HG03039 (cell line): ENCODE data around the gene PLEKHO2.

Experiments used
- ATAC-seq: cut with Tn5 transposase; IDR thresholded peaks from one replicate; pipeline ENCODE4 v1.9.1; 2021; ENCODE audit warnings: mild to moderate bottlenecking, moderate library complexity; ENCODE audit not compliant: unreplicated experiment

The PLEKHO2 gene

GRCh38 chr15:64891561-64891960 is 49.8 kb downstream of the PLEKHO2 start:
- no peak for ATAC-seq

- ATAC-seq = no peak
Observed at GRCh38 chr15:64892847-64893403, 51.2 kb downstream of the PLEKHO2 start.

- ATAC-seq = peak; percentile 64
Observed at GRCh38 chr15:64893481-64894394, 52.0 kb downstream of the PLEKHO2 start.

- ATAC-seq = peak; percentile 32
Observed at GRCh38 chr15:64894395-64895056, 52.8 kb downstream of the PLEKHO2 start.

- no peak for ATAC-seq
Observed at GRCh38 chr15:64895285-64896065, 53.8 kb downstream of the PLEKHO2 start.

- no peak for ATAC-seq
Observed at GRCh38 chr15:64896371-64897069, 54.8 kb downstream of the PLEKHO2 start.

DNA sequence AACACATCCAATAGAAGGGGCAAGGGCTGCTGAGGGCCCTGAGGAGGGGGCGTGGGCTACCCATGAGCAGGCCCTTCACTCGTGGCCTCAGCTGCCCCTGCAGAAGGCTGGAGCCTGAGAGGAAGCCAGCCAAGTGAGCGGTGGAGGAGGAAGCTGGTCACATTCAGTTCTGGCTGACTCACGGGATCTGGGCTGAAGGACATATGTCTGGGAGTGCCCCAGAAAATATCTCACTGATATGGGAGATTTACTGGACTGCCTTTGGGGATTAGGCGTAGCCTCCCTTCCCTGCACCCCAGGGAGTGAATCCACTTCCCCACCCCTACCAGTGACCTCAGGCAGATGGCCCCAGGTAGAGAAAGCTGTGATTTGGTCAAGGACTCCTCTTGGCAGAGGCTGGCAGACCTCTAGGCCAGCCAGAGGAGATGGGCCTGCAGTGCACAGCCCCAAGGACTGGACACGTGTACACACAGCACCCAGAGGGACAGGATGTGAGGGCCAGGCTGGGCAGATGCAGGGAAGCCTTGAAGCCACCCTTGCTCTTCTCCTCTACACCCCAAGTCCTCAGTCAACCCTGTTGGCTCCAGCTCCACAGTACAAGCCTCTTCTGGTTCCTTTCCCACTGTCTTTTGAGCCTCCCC is 55.8 kb downstream of the PLEKHO2 start:
- ATAC-seq = no peak

DNA sequence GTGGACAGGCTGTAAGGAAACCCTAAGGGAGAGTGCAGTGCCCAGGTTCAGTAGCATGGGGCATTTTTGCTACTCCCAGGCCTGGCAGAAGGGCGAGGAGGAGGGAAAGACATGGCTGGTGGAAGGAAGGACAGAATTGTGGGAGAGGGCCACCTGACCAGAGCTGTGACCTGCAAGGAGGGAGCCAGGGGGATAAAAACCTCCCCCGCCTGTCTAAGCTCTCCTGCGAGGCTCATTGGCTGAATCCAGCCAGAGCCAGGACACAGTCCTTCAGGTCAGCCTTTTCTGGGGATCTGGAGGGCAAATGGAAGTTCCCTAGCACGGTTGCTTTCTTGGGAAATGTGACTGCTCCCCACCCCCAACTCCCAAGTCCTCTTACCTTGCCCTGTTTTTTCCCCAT is 56.7 kb downstream of the PLEKHO2 start:
- ATAC-seq = no peak

DNA sequence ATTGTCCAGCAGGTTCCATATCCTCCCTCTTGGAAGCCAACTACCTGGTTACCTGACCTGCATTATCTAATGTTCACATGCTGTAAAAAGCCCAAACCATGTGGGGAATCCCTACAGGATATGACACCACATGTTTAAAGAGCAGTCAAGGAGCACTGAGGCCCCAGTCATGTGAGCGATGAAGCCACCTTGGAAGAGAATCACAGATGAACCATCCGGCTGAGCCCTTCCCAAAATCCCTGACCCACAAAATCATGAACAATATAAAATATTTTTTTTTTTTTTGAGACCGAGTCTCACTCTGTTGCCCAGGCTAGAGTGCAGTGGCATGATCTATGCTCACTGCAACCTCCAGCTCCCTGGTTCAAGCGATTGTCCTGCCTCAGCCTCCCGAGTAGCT is 59.4 kb downstream of the PLEKHO2 start:
- ATAC-seq = no peak

GRCh38 chr15:64901914-64902313 is 60.2 kb downstream of the PLEKHO2 start:
- no peak for ATAC-seq

- no peak for ATAC-seq
Observed at GRCh38 chr15:64902863-64903262, 61.1 kb downstream of the PLEKHO2 start.

GRCh38 chr15:64903326-64903950 is 61.7 kb downstream of the PLEKHO2 start:
- ATAC-seq = no peak

DNA sequence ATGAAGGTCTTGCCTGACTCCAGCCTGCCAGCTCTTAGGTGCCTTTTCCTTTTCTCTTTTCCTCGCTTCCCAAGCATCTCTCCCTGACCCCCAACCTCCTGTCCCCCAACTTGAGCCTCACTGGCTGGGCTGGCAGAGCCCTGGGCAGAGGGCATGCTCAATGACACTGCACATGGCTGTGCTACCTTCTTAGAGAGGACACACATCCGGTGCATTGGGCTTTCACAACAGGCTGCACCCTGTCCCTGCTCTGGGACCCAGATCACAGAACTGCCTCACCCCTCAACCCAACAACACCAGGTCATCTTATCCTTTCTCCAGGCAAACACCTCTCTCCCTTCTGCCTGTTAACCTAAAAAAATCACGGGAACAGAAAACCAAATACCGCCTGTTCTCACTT is 62.5 kb downstream of the PLEKHO2 start:
- ATAC-seq = no peak

GRCh38 chr15:64905119-64905831 is 63.6 kb downstream of the PLEKHO2 start:
- no peak for ATAC-seq

DNA sequence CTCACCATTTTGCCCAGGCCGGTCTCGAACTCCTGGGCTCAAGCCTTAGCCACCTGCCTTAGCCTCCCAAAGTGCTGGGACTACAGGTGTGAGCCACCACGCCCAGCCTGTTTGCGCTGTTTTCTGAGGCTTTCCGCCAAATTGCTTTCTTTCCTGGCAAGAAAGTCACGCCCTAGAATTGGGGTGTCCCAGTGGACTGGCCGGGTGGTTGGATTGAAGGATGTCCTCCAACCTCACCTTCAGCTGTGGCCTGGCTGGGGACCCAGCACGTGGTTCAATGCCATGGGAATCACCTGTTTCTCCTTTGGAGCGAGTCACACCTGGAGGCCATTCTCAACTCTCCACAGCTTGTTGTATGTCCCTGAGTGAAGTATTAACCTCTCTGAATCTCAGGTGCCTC is 64.2 kb downstream of the PLEKHO2 start:
- ATAC-seq = no peak

- ATAC-seq = no peak
Observed at GRCh38 chr15:64906402-64906801, 64.7 kb downstream of the PLEKHO2 start.

GRCh38 chr15:64907991-64908390 is 66.3 kb downstream of the PLEKHO2 start:
- no peak for ATAC-seq

DNA sequence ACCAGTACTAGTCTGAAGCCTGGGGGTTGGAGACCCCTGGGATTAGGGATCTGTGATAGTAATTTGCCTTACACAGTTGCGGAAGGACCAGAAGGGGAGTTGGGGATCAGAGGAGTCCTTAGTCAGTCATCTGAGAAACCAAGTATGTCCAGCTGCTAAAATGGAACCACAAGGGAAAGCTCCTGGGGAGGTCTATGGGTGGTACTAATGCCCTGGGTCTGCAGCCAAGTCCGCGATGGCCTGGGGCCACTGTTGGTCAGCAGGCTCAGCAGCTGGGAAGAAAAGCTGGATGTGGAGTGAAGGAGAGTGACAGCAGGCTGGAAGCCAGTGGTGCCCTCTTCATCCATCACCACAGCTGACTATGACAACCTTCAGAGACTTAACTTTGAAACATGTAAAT is 67.8 kb downstream of the PLEKHO2 start:
- no peak for ATAC-seq
